Stimulated activated CD4-positive, alpha-beta T cell treated with anti-CD3 and anti-CD28 coated beads, TNF-alpha, amount 100 ng/mL, for 48 hours (primary cell): ENCODE data around the gene MAPK11.

Experiments used
- DNase-seq, 3 donors: peaks; one replicate each; pipeline ENCODE4 v3.0.0-alpha.2; 2020; ENCODE audit warnings: low read depth in 3 of 3

Gene MAPK11

GRCh38 chr22:50224071-50224470 lies 46.1 kb downstream of the MAPK11 start:
- DNase-seq: no peak

- DNase-seq: no peak
Measured at GRCh38 chr22:50222508-50222907, 47.7 kb downstream of the MAPK11 start.

GRCh38 chr22:50221410-50222300 lies 48.5 kb downstream of the MAPK11 start:
- no peak for DNase-seq

- DNase-seq: no peak
Measured at GRCh38 chr22:50220603-50221409, 49.4 kb downstream of the MAPK11 start.

- DNase-seq: no peak
Measured at GRCh38 chr22:50219800-50220602, 50.2 kb downstream of the MAPK11 start.

- no peak for DNase-seq
Measured at GRCh38 chr22:50218996-50219727, 51.0 kb downstream of the MAPK11 start.

GRCh38 chr22:50218153-50218995 lies 51.8 kb downstream of the MAPK11 start:
- DNase-seq: no peak

- no peak for DNase-seq
Measured at GRCh38 chr22:50217543-50218152, 52.5 kb downstream of the MAPK11 start.

GRCh38 chr22:50216684-50217520 lies 53.3 kb downstream of the MAPK11 start:
- no peak for DNase-seq

- no peak for DNase-seq
Measured at GRCh38 chr22:50216055-50216683, 54.0 kb downstream of the MAPK11 start.

GRCh38 chr22:50215297-50216054 lies 54.7 kb downstream of the MAPK11 start:
- DNase-seq: no peak
